ENCODE results near the gene STPG4.

Gene STPG4

DNA sequence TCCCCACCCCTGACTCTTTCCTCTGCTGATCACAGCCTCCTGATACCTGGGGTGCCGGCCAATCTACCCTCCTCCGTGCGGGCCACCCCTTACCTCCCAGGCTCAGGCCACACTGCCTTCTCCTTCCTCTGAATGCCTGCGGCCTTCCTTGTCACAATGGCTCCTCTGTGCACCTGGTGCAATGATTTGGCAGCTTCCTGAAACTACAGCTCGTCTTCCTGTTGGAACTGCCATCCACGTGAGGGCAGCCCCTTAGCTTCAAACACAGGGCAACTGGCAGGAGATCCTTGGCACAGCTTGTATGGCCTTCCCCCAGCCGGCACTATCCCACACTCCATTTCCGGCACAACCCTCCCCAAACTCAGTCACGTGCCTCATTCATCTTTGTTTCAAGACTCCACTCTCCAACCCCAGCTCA, 69.0 kb downstream of the STPG4 start:
- no peak for ATAC-seq
- TF ChIP-seq TOX (CRISPR knock-in tag; IDR thresholded peaks at IDR 0.05; ENCODE audit: borderline replicate concordance) (no peak), BACH2 (CRISPR knock-in tag; IDR thresholded peaks at IDR 0.05; ENCODE audit: borderline replicate concordance) (no peak; the same call in 1 of the 2 replicates), ZC3H10 (CRISPR knock-in tag; IDR thresholded peaks at IDR 0.05) (no peak), TCF4 (CRISPR knock-in tag; IDR thresholded peaks at IDR 0.05; ENCODE audit: borderline replicate concordance) (no peak)
- TF ChIP-seq, protein P1, sequence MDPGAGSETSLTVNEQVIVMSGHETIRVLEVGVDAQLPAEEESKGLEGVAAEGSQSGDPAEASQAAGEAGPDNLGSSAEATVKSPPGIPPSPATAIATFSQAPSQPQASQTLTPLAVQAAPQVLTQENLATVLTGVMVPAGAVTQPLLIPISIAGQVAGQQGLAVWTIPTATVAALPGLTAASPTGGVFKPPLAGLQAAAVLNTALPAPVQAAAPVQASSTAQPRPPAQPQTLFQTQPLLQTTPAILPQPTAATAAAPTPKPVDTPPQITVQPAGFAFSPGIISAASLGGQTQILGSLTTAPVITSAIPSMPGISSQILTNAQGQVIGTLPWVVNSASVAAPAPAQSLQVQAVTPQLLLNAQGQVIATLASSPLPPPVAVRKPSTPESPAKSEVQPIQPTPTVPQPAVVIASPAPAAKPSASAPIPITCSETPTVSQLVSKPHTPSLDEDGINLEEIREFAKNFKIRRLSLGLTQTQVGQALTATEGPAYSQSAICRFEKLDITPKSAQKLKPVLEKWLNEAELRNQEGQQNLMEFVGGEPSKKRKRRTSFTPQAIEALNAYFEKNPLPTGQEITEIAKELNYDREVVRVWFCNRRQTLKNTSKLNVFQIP (CRISPR knock-in tag; IDR thresholded peaks at IDR 0.05; ENCODE audit: borderline replicate concordance, low read depth), result no peak

DNA sequence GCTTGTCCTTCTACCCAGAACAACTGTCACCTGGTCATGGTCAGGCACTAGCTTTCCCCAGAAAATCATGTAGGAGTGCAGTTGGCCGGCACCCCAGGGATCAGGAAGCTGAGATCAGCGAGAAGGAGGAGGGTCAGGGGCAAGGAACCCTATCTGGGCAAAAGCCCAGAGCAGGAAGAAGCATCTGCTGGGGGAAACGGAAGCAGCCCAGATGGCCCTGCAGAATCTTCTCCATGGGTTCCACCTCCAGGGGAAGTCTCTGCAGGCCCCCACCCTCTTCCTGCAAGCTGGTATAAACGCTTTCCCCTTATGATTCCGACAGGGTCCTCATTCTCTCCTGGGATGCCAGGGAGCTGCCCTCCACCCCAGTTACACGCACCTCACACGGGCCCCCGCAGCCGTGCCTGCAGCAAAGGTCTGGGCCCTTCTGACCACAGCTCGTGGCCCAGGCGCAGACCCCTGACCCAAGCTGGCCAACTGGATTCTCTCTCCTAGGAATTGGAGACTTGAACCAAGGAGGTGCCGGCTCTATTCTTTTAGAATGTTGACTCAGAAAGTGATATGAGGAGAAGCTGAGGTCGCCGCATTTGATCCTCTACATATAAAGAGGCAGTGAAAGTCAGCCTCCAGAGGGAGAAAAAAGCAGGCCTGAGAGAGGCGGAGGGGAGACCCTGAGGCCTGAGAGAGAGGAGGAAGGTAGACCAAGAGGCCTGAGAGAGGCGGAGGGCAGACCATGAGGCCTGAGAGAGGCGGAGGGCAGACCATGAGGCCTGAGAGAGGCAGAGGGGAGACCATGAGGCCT, 71.0 kb downstream of the STPG4 start:
- ATAC-seq, result no peak
- no peak for TF ChIP-seq ARNTL (CRISPR knock-in tag; IDR thresholded peaks at IDR 0.05; ENCODE audit: borderline replicate concordance, low read depth)
- TF ChIP-seq PPARA (CRISPR knock-in tag; IDR thresholded peaks at IDR 0.05; ENCODE audit: borderline replicate concordance), result no peak
- TF ChIP-seq ISL1 (CRISPR knock-in tag; IDR thresholded peaks at IDR 0.05), result no peak
- TF ChIP-seq TCF4 (CRISPR knock-in tag; IDR thresholded peaks at IDR 0.05; ENCODE audit: borderline replicate concordance), result no peak
- TF ChIP-seq BACH2 (CRISPR knock-in tag; IDR thresholded peaks at IDR 0.05; ENCODE audit: borderline replicate concordance), result no peak
- TF ChIP-seq, protein P2, sequence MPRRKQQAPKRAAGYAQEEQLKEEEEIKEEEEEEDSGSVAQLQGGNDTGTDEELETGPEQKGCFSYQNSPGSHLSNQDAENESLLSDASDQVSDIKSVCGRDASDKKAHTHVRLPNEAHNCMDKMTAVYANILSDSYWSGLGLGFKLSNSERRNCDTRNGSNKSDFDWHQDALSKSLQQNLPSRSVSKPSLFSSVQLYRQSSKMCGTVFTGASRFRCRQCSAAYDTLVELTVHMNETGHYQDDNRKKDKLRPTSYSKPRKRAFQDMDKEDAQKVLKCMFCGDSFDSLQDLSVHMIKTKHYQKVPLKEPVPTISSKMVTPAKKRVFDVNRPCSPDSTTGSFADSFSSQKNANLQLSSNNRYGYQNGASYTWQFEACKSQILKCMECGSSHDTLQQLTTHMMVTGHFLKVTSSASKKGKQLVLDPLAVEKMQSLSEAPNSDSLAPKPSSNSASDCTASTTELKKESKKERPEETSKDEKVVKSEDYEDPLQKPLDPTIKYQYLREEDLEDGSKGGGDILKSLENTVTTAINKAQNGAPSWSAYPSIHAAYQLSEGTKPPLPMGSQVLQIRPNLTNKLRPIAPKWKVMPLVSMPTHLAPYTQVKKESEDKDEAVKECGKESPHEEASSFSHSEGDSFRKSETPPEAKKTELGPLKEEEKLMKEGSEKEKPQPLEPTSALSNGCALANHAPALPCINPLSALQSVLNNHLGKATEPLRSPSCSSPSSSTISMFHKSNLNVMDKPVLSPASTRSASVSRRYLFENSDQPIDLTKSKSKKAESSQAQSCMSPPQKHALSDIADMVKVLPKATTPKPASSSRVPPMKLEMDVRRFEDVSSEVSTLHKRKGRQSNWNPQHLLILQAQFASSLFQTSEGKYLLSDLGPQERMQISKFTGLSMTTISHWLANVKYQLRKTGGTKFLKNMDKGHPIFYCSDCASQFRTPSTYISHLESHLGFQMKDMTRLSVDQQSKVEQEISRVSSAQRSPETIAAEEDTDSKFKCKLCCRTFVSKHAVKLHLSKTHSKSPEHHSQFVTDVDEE (CRISPR knock-in tag; IDR thresholded peaks at IDR 0.05), result no peak
- TF ChIP-seq ZFP3 (CRISPR knock-in tag; IDR thresholded peaks at IDR 0.05), result no peak
- TF ChIP-seq SNAI2 (CRISPR knock-in tag; IDR thresholded peaks at IDR 0.05), result no peak
- TF ChIP-seq ZFP30 (CRISPR knock-in tag; IDR thresholded peaks at IDR 0.05), result no peak
- TF ChIP-seq CSDC2 (CRISPR knock-in tag; IDR thresholded peaks at IDR 0.05), result no peak
- no peak for TF ChIP-seq ZNF565 (CRISPR knock-in tag; conservative IDR thresholded peaks at IDR 0.05; ENCODE audit: low read depth)
- TF ChIP-seq, protein P3, sequence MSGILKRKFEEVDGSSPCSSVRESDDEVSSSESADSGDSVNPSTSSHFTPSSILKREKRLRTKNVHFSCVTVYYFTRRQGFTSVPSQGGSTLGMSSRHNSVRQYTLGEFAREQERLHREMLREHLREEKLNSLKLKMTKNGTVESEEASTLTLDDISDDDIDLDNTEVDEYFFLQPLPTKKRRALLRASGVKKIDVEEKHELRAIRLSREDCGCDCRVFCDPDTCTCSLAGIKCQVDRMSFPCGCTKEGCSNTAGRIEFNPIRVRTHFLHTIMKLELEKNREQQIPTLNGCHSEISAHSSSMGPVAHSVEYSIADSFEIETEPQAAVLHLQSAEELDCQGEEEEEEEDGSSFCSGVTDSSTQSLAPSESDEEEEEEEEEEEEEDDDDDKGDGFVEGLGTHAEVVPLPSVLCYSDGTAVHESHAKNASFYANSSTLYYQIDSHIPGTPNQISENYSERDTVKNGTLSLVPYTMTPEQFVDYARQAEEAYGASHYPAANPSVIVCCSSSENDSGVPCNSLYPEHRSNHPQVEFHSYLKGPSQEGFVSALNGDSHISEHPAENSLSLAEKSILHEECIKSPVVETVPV (CRISPR knock-in tag; IDR thresholded peaks at IDR 0.05), result no peak
- TF ChIP-seq, protein P4, sequence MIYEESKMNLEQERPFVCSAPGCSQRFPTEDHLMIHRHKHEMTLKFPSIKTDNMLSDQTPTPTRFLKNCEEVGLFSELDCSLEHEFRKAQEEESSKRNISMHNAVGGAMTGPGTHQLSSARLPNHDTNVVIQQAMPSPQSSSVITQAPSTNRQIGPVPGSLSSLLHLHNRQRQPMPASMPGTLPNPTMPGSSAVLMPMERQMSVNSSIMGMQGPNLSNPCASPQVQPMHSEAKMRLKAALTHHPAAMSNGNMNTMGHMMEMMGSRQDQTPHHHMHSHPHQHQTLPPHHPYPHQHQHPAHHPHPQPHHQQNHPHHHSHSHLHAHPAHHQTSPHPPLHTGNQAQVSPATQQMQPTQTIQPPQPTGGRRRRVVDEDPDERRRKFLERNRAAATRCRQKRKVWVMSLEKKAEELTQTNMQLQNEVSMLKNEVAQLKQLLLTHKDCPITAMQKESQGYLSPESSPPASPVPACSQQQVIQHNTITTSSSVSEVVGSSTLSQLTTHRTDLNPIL (CRISPR knock-in tag; IDR thresholded peaks at IDR 0.05; ENCODE audit: low read depth), result no peak

DNA sequence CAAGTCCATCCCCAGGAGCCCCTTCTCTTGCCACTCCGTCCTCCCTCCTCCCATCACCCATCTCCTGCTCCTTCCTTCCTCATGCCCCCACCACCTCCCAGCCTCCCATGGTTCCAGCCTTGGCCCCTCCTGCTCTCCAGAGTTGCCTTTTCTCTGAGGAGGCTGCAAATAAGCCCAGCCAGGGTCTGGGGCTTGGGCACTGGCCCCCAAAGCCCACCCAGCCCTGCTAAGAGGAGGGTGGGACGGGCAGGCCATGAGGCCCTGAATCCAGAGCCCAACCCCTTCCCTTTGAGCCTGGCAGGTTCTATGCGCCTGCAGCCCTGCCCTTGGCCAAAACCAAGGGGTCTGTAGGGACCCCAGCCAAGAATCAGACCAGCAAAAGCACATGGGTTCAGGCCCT, 71.6 kb downstream of the STPG4 start:
- ATAC-seq, result no peak
- TF ChIP-seq ISL1 (CRISPR knock-in tag; IDR thresholded peaks at IDR 0.05) (no peak), BACH2 (CRISPR knock-in tag; IDR thresholded peaks at IDR 0.05; ENCODE audit: borderline replicate concordance) (no peak), ZNF70 (CRISPR knock-in tag; IDR thresholded peaks at IDR 0.05) (no peak), CSDC2 (CRISPR knock-in tag; IDR thresholded peaks at IDR 0.05) (no peak), ESRRG (CRISPR knock-in tag; IDR thresholded peaks at IDR 0.05) (no peak), PPARA (CRISPR knock-in tag; IDR thresholded peaks at IDR 0.05; ENCODE audit: borderline replicate concordance) (no peak), ZFP3 (CRISPR knock-in tag; IDR thresholded peaks at IDR 0.05) (no peak), TCF4 (CRISPR knock-in tag; IDR thresholded peaks at IDR 0.05; ENCODE audit: borderline replicate concordance) (no peak), TOX (CRISPR knock-in tag; IDR thresholded peaks at IDR 0.05; ENCODE audit: borderline replicate concordance) (no peak), ZNF565 (CRISPR knock-in tag; conservative IDR thresholded peaks at IDR 0.05; ENCODE audit: low read depth) (no peak), RARB (CRISPR knock-in tag; IDR thresholded peaks at IDR 0.05) (no peak), SNAI2 (CRISPR knock-in tag; IDR thresholded peaks at IDR 0.05) (no peak)
- TF ChIP-seq, protein P1 (CRISPR knock-in tag; IDR thresholded peaks at IDR 0.05; ENCODE audit: borderline replicate concordance, low read depth), result no peak
- TF ChIP-seq, protein P4 (CRISPR knock-in tag; IDR thresholded peaks at IDR 0.05; ENCODE audit: low read depth), result no peak
- TF ChIP-seq, protein P5, sequence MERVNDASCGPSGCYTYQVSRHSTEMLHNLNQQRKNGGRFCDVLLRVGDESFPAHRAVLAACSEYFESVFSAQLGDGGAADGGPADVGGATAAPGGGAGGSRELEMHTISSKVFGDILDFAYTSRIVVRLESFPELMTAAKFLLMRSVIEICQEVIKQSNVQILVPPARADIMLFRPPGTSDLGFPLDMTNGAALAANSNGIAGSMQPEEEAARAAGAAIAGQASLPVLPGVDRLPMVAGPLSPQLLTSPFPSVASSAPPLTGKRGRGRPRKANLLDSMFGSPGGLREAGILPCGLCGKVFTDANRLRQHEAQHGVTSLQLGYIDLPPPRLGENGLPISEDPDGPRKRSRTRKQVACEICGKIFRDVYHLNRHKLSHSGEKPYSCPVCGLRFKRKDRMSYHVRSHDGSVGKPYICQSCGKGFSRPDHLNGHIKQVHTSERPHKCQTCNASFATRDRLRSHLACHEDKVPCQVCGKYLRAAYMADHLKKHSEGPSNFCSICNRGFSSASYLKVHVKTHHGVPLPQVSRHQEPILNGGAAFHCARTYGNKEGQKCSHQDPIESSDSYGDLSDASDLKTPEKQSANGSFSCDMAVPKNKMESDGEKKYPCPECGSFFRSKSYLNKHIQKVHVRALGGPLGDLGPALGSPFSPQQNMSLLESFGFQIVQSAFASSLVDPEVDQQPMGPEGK (CRISPR knock-in tag; IDR thresholded peaks at IDR 0.05; ENCODE audit: borderline replicate concordance), result no peak
